Suprapubic skin (tissue), 4 donors: ENCODE measurements around the gene TMEM222. TPM values are rescaled to one million over a fixed set of nuclear protein-coding genes. Genes with fewer than 3 reads are reported as not detected.

Experiments
- DNase-seq, 2 donors: peaks; one replicate each; pipeline ENCODE4 v3.0.0-alpha.2; 2019; ENCODE audit warnings: low spot score in 2 of 2
- H3K27ac ChIP-seq: fragments of 200-600 bp; sonication (generic); one replicate; pipeline ENCODE4 v1.5.1; 2019
- H3K27me3 ChIP-seq: fragments of 200-600 bp; sonication (generic); one replicate; pipeline ENCODE4 v1.5.1; 2019
- H3K36me3 ChIP-seq: fragments of 200-600 bp; sonication (generic); one replicate; pipeline ENCODE4 v1.5.1; 2019
- H3K4me1 ChIP-seq: fragments of 200-600 bp; sonication (generic); one replicate; pipeline ENCODE4 v1.5.1; 2019
- H3K4me3 ChIP-seq: fragments of 200-600 bp; sonication (generic); one replicate; pipeline ENCODE4 v1.5.1; 2019; ENCODE audit warnings: mild to moderate bottlenecking
- H3K9me3 ChIP-seq: fragments of 200-600 bp; sonication (generic); one replicate; pipeline ENCODE4 v1.5.1; 2019
- EP300 ChIP-seq: sonication (generic); formaldehyde crosslinking; IDR thresholded peaks from one replicate; pipeline ENCODE4 v1.6.1; 2017; ENCODE audit warnings: antibody characterized with exemption
- POLR2A ChIP-seq, 2 donors: fragments of 450-650 bp; IDR thresholded peaks; one replicate each; pipeline ENCODE4 v1.6.1; 2017; ENCODE audit warnings: antibody characterized with exemption in 2 of 2, mild to moderate bottlenecking in 2 of 2, moderate library complexity in 2 of 2
- POLR2AphosphoS5 ChIP-seq, 3 donors: sonication (generic); formaldehyde crosslinking; IDR thresholded peaks; one replicate each; pipeline ENCODE4 v1.6.1; 2017; ENCODE audit warnings: antibody characterized with exemption in 3 of 3
- WGBS: methylation state at CpG from one replicate; pipeline ENCODE4 v1.1.5; 2018; 5-methylcytosine and 5-hydroxymethylcytosine counted together
- total RNA-seq, 4 donors: library from RNA; depleted of rRNA; stranded (reverse); fragments of >200 nt; gene quantifications; one replicate each; pipeline ENCODE4 v1.1.0, GENCODE V29; 2016
- TF ChIP-seq, protein P1 (sequence below), 2 donors: fragments of 200-600 bp in 1 of 2; fragments of 450-650 bp in 1 of 2; sonication (generic) in 1 of 2; IDR thresholded peaks; one replicate each; pipeline ENCODE4 v1.5.1; 2016 to 2019; ENCODE audit warnings: antibody characterized with exemption in 2 of 2, mild to moderate bottlenecking in 1 of 2, moderate library complexity in 1 of 2

The TMEM222 gene
- total RNA-seq, 4 donors from 2014 or later: 19.7 to 31.8 (median 21.2) TPM

- Histone ChIP-seq H3K27ac (peak overlapping the region; percentile 91), H3K4me3 (peak overlapping the region; percentile 48), H3K9me3 (no peaks in the 10 kb centered on the region), H3K27me3 (no peaks in the 10 kb centered on the region), H3K36me3 (no peaks in the 10 kb centered on the region), H3K4me1 (peaks cover 33% of the 10 kb centered on the region)
- no peak for DNase-seq
- TF ChIP-seq, protein P1, sequence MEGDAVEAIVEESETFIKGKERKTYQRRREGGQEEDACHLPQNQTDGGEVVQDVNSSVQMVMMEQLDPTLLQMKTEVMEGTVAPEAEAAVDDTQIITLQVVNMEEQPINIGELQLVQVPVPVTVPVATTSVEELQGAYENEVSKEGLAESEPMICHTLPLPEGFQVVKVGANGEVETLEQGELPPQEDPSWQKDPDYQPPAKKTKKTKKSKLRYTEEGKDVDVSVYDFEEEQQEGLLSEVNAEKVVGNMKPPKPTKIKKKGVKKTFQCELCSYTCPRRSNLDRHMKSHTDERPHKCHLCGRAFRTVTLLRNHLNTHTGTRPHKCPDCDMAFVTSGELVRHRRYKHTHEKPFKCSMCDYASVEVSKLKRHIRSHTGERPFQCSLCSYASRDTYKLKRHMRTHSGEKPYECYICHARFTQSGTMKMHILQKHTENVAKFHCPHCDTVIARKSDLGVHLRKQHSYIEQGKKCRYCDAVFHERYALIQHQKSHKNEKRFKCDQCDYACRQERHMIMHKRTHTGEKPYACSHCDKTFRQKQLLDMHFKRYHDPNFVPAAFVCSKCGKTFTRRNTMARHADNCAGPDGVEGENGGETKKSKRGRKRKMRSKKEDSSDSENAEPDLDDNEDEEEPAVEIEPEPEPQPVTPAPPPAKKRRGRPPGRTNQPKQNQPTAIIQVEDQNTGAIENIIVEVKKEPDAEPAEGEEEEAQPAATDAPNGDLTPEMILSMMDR (IDR thresholded peaks at IDR 0.05): no peak
- TF ChIP-seq EP300: no peak
- TF ChIP-seq POLR2A (IDR thresholded peaks at IDR 0.05): no peak
- TF ChIP-seq POLR2AphosphoS5 (IDR thresholded peaks at IDR 0.05): peak in 2 of 3 donors; percentile 20 to 35
- WGBS: 16% methylated on average over 6 of the region's 31 CpGs
Observed at GRCh38 chr1:27342778-27343638, 21.0 kb downstream of the TMEM222 start.

GRCh38 chr1:27343639-27344025 lies 21.7 kb downstream of the TMEM222 start:
- DNase-seq: no peak

DNA sequence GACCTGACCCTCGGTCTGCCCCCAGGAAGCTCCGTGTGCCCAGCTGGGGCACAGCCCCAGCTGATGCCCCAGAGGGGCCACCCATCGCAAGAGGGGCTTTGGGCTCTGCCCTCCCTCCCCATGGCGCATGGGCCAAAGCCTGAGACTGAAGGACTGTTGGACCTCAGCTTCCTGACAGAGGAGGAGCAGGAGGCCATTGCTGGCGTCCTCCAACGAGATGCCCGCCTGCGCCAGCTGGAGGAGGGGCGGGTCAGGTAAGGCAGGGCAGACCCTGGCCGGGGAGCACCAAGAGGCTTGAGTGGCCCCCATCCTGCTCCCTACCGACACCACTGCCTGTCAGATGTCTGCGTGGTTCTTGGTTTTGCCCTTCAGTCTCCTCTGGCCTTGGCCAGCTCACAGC lies 23.3 kb downstream of the TMEM222 start:
- Histone ChIP-seq H3K9me3 (no peaks in the 10 kb centered on the region), H3K36me3 (no peaks in the 10 kb centered on the region), H3K27ac (no peak overlapping the region), H3K4me3 (no peak overlapping the region), H3K4me1 (peaks cover 48% of the 10 kb centered on the region), H3K27me3 (no peaks in the 10 kb centered on the region)
- no peak for TF ChIP-seq EP300
- TF ChIP-seq, protein P1 (IDR thresholded peaks at IDR 0.05): no peak
- TF ChIP-seq POLR2AphosphoS5 (IDR thresholded peaks at IDR 0.05): no peak
- TF ChIP-seq POLR2A (IDR thresholded peaks at IDR 0.05): no peak
- no peak for DNase-seq
- WGBS: 90% methylated on average over 5 of the region's 12 CpGs

More at GRCh38 chr1:27343639-27344025, 21.7 kb downstream of the TMEM222 start:
- Histone ChIP-seq H3K9me3 (no peaks in the 10 kb centered on the region), H3K36me3 (no peaks in the 10 kb centered on the region), H3K27ac (peak overlapping the region; percentile 91), H3K4me1 (peaks cover 34% of the 10 kb centered on the region), H3K4me3 (peak overlapping the region; percentile 48), H3K27me3 (no peaks in the 10 kb centered on the region)
- TF ChIP-seq POLR2AphosphoS5 (IDR thresholded peaks at IDR 0.05) (no peak), EP300 (no peak), POLR2A (IDR thresholded peaks at IDR 0.05) (no peak)
- TF ChIP-seq, protein P1 (IDR thresholded peaks at IDR 0.05): no peak
- WGBS: 36% methylated on average over 5 of the region's 5 CpGs

GRCh38 chr1:27346357-27346756 lies 24.4 kb downstream of the TMEM222 start:
- TF ChIP-seq POLR2AphosphoS5 (IDR thresholded peaks at IDR 0.05): no peak
- TF ChIP-seq POLR2A (IDR thresholded peaks at IDR 0.05): no peak
- no peak for TF ChIP-seq EP300
- TF ChIP-seq, protein P1 (IDR thresholded peaks at IDR 0.05): no peak
- 90% methylated on average over 8 of the region's 8 CpGs for WGBS
- Histone ChIP-seq H3K27me3 (no peaks in the 10 kb centered on the region), H3K4me3 (no peak overlapping the region), H3K9me3 (no peaks in the 10 kb centered on the region), H3K36me3 (no peaks in the 10 kb centered on the region), H3K27ac (no peak overlapping the region), H3K4me1 (peaks cover 50% of the 10 kb centered on the region)
- DNase-seq: no peak

GRCh38 chr1:27346991-27347624 lies 25.1 kb downstream of the TMEM222 start:
- Histone ChIP-seq H3K4me1 (peaks cover 45% of the 10 kb centered on the region), H3K4me3 (no peak overlapping the region), H3K9me3 (no peaks in the 10 kb centered on the region), H3K27ac (no peak overlapping the region), H3K36me3 (no peaks in the 10 kb centered on the region), H3K27me3 (no peaks in the 10 kb centered on the region)
- 76% methylated on average over 8 of the region's 14 CpGs for WGBS
- DNase-seq: peak in 1 of 2 donors; percentile 57
- TF ChIP-seq EP300 (no peak), POLR2AphosphoS5 (IDR thresholded peaks at IDR 0.05) (no peak), POLR2A (IDR thresholded peaks at IDR 0.05) (no peak)
- TF ChIP-seq, protein P1 (IDR thresholded peaks at IDR 0.05): no peak
